Adrenal gland (tissue), 5 donors: ENCODE measurements around the gene KDM4B.

ENCODE experiments used
- POLR2A ChIP-seq, 2 donors: fragments of 450-650 bp; IDR thresholded peaks; one replicate each; pipeline ENCODE4 v1.6.1; 2017; ENCODE audit warnings: antibody characterized with exemption in 2 of 2, mild to moderate bottlenecking in 2 of 2, moderate library complexity in 1 of 2
- TF ChIP-seq, protein P1 (sequence below), 6 experiments: fragments of 450-650 bp in 4 of 6; fragments of 200-600 bp in 2 of 6; sonication (generic) in 1 of 6; IDR thresholded peaks; 1 replicate in 5 of 6; 2 replicates in 1 of 6; pipeline versions ENCODE4 v1.5.1 to v1.8.0; 2016 to 2021; ENCODE audit warnings: antibody characterized with exemption in 6 of 6, mild to moderate bottlenecking in 2 of 6, moderate library complexity in 1 of 6
- donor health status: DM: no; HTN: no; CAD: no.

DNA sequence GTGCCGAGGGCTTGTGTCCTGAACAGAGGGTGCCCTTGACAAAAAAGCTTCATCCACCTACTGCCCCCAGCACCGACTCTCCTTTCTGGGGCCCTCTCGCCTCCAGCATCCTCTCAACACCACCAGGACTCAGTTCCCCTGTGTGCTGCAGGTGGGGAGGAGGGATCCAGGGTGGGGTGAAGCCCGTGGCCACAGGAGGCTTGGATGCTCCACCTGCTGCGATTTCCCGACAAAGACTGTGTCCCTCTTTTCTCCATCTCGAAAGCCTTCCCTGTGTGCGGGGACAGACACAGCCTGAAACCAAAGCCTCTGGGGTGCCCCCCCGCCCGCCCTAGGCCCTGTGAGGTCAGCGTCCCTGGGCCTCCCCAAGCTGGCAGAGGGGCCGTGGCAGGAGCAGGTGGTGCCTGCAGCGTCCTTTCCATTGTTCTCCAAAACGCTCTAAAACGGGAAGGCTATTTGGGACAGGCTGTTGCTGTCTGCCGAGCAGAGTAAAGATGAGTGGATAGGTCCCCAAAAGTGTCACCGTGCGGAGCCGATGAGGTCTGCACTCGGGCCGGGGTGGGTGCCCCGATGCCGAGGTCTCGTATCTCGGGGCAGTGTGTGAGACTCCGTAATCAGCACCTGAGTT is 186.0 kb downstream of the KDM4B start:
- no peak for TF ChIP-seq POLR2A (IDR thresholded peaks at IDR 0.05)
- TF ChIP-seq, protein P1, sequence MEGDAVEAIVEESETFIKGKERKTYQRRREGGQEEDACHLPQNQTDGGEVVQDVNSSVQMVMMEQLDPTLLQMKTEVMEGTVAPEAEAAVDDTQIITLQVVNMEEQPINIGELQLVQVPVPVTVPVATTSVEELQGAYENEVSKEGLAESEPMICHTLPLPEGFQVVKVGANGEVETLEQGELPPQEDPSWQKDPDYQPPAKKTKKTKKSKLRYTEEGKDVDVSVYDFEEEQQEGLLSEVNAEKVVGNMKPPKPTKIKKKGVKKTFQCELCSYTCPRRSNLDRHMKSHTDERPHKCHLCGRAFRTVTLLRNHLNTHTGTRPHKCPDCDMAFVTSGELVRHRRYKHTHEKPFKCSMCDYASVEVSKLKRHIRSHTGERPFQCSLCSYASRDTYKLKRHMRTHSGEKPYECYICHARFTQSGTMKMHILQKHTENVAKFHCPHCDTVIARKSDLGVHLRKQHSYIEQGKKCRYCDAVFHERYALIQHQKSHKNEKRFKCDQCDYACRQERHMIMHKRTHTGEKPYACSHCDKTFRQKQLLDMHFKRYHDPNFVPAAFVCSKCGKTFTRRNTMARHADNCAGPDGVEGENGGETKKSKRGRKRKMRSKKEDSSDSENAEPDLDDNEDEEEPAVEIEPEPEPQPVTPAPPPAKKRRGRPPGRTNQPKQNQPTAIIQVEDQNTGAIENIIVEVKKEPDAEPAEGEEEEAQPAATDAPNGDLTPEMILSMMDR (IDR thresholded peaks at IDR 0.05): no peak
